Neural cell (in vitro differentiated cells): ENCODE data around the gene PRELID3B.

Experiments
- EP300 ChIP-seq: fragments of 450-650 bp; conservative IDR thresholded peaks from 2 replicates; pipeline ENCODE4 v1.6.1; 2014; ENCODE audit warnings: antibody characterized with exemption, mild to moderate bottlenecking, moderate library complexity; ENCODE audit not compliant: poor library complexity, severe bottlenecking
- EZH2 ChIP-seq: fragments of 200-600, 300-800 bp; shearing (Covaris generic), sonication (generic); IDR thresholded peaks from 2 replicates; pipeline ENCODE4 v1.6.1; 2014; ENCODE audit warnings: antibody characterized with exemption, low read length, borderline replicate concordance, mild to moderate bottlenecking; ENCODE audit not compliant: insufficient read depth, poor library complexity, severe bottlenecking
- MXI1 ChIP-seq: fragments of 450-650 bp; conservative IDR thresholded peaks from 2 replicates; pipeline ENCODE4 v1.6.1; 2014; ENCODE audit warnings: antibody characterized with exemption, mild to moderate bottlenecking; ENCODE audit not compliant: poor library complexity, severe bottlenecking
- POLR2AphosphoS5 ChIP-seq: IDR thresholded peaks from 2 replicates; pipeline ENCODE4 v1.6.1; 2012
- RAD21 ChIP-seq: fragments of 450-650 bp; conservative IDR thresholded peaks from 2 replicates; pipeline ENCODE4 v1.6.1; 2014; ENCODE audit warnings: antibody characterized with exemption, mild to moderate bottlenecking, moderate library complexity
- SMC3 ChIP-seq: fragments of 450-650 bp; conservative IDR thresholded peaks from 2 replicates; pipeline ENCODE4 v1.6.1; 2014; ENCODE audit warnings: antibody characterized with exemption, mild to moderate bottlenecking, moderate library complexity; ENCODE audit not compliant: poor library complexity
- TAF1 ChIP-seq: IDR thresholded peaks from 2 replicates; pipeline ENCODE4 v1.6.1; 2012; ENCODE audit warnings: low read depth
- TF ChIP-seq, protein P1 (sequence below): fragments of 450-650 bp; IDR thresholded peaks from 2 replicates; pipeline ENCODE4 v1.5.1; 2014; ENCODE audit warnings: antibody characterized with exemption, mild to moderate bottlenecking, moderate library complexity; ENCODE audit not compliant: poor library complexity, severe bottlenecking

DNA sequence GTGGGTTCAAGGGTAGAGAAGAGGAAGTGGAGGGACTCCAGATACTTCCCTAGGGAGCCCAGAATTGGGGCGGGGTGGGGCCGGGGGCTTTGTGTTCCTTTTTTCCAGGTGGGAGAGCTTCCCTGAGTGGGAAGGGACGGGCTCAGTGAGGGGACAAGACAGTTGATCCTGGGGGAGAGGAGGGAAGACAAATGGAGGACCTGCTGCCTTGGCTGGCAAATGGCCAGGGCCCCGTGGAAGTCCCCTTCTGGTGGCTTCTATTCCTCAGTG is 38.2 kb downstream of the PRELID3B start:
- TF ChIP-seq, protein P1, sequence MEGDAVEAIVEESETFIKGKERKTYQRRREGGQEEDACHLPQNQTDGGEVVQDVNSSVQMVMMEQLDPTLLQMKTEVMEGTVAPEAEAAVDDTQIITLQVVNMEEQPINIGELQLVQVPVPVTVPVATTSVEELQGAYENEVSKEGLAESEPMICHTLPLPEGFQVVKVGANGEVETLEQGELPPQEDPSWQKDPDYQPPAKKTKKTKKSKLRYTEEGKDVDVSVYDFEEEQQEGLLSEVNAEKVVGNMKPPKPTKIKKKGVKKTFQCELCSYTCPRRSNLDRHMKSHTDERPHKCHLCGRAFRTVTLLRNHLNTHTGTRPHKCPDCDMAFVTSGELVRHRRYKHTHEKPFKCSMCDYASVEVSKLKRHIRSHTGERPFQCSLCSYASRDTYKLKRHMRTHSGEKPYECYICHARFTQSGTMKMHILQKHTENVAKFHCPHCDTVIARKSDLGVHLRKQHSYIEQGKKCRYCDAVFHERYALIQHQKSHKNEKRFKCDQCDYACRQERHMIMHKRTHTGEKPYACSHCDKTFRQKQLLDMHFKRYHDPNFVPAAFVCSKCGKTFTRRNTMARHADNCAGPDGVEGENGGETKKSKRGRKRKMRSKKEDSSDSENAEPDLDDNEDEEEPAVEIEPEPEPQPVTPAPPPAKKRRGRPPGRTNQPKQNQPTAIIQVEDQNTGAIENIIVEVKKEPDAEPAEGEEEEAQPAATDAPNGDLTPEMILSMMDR = no peak
- TF ChIP-seq TAF1 (no peak), RAD21 (no peak), EP300 (no peak), POLR2AphosphoS5 (no peak), SMC3 (no peak), MXI1 (no peak), EZH2 (no peak)
